H9 (cell line): ENCODE results near the gene NT5C1B. TPM values are rescaled to one million over a fixed set of nuclear protein-coding genes. Genes with fewer than 3 reads are reported as not detected.

ENCODE experiments used
- DNase-seq: peaks from one replicate; pipeline ENCODE4 v3.0.0-alpha.2; 2017
- H2AFZ ChIP-seq: one replicate; pipeline ENCODE4 v1.6.1; 2013; ENCODE audit warnings: mild to moderate bottlenecking, low read length, control low read depth, moderate library complexity
- H2AK5ac ChIP-seq: 2 replicates; pipeline ENCODE4 v1.6.1; 2013; ENCODE audit warnings: low read length, control low read depth, mixed read lengths; ENCODE audit not compliant: insufficient read length
- H2BK120ac ChIP-seq: one replicate; pipeline ENCODE4 v1.6.1; 2013; ENCODE audit warnings: low read depth, mild to moderate bottlenecking, low read length, control low read depth, inconsistent platforms; ENCODE audit not compliant: poor library complexity, severe bottlenecking
- H2BK12ac ChIP-seq: 2 replicates; pipeline ENCODE4 v1.6.1; 2013; ENCODE audit warnings: low read length, control low read depth, mixed read lengths, low read depth; ENCODE audit not compliant: insufficient read length
- H2BK15ac ChIP-seq: 2 replicates; pipeline ENCODE4 v1.6.1; 2013; ENCODE audit warnings: low read depth, low read length, control low read depth
- H2BK20ac ChIP-seq: one replicate; pipeline ENCODE4 v1.6.1; 2013; ENCODE audit warnings: low read depth, mild to moderate bottlenecking, low read length, control low read depth, inconsistent platforms; ENCODE audit not compliant: poor library complexity, severe bottlenecking
- H2BK5ac ChIP-seq: 2 replicates; pipeline ENCODE4 v1.6.1; 2013; ENCODE audit warnings: low read length, control low read depth, mixed read lengths; ENCODE audit not compliant: insufficient read length
- H3K14ac ChIP-seq: 2 replicates; pipeline ENCODE4 v1.6.1; 2013; ENCODE audit warnings: low read length, control low read depth; ENCODE audit not compliant: insufficient read depth
- H3K18ac ChIP-seq: 2 replicates; pipeline ENCODE4 v1.6.1; 2013; ENCODE audit warnings: low read depth, mild to moderate bottlenecking, mixed read lengths, low read length, control low read depth; ENCODE audit not compliant: insufficient read length
- H3K23ac ChIP-seq: 2 replicates; pipeline ENCODE4 v1.6.1; 2013; ENCODE audit warnings: low read length, control low read depth, mixed read lengths, low read depth; ENCODE audit not compliant: insufficient read length
- H3K23me2 ChIP-seq: 2 replicates; pipeline ENCODE4 v1.6.1; 2013; ENCODE audit warnings: low read depth, mild to moderate bottlenecking, mixed read lengths, low read length, control low read depth; ENCODE audit not compliant: insufficient read length, poor library complexity, severe bottlenecking
- H3K27ac ChIP-seq: 2 replicates; pipeline ENCODE4 v1.5.1; 2013; ENCODE audit warnings: low read length, control low read depth, mixed read lengths, low read depth; ENCODE audit not compliant: insufficient read length
- H3K27me3 ChIP-seq: 2 replicates; pipeline ENCODE4 v1.6.1; 2013; ENCODE audit warnings: low read length, control low read depth, inconsistent platforms; ENCODE audit not compliant: insufficient read depth
- H3K4ac ChIP-seq: 2 replicates; pipeline ENCODE4 v1.6.1; 2013; ENCODE audit warnings: low read depth, mild to moderate bottlenecking, control low read depth, inconsistent platforms, low read length, moderate library complexity
- H3K4me1 ChIP-seq: 2 replicates; pipeline ENCODE4 v1.6.1; 2013; ENCODE audit warnings: low read length, control low read depth, inconsistent platforms; ENCODE audit not compliant: insufficient read depth
- H3K4me2 ChIP-seq: 2 replicates; pipeline ENCODE4 v1.6.1; 2013; ENCODE audit warnings: low read length, control low read depth, mixed read lengths; ENCODE audit not compliant: insufficient read length, insufficient read depth
- H3K56ac ChIP-seq: 2 replicates; pipeline ENCODE4 v1.6.1; 2013; ENCODE audit warnings: low read depth, mild to moderate bottlenecking, mixed read lengths, low read length, control low read depth; ENCODE audit not compliant: insufficient read length
- H3K79me1 ChIP-seq: 2 replicates; pipeline ENCODE4 v1.6.1; 2013; ENCODE audit warnings: low read depth, mild to moderate bottlenecking, moderate library complexity, low read length, control low read depth, inconsistent platforms; ENCODE audit not compliant: insufficient read depth, poor library complexity, severe bottlenecking
- H3K79me2 ChIP-seq: 2 replicates; pipeline ENCODE4 v1.6.1; 2013; ENCODE audit warnings: low read length, control low read depth, inconsistent platforms; ENCODE audit not compliant: insufficient read depth
- H3K9ac ChIP-seq: 2 replicates; pipeline ENCODE4 v1.6.1; 2013; ENCODE audit warnings: low read length, control low read depth, mixed read lengths; ENCODE audit not compliant: insufficient read length; ENCODE audit errors: extremely low read depth
- H3K9me3 ChIP-seq: one replicate; pipeline ENCODE4 v1.6.1; 2013; ENCODE audit warnings: low read depth, low read length, inconsistent platforms; ENCODE audit not compliant: control insufficient read depth
- H3T11ph ChIP-seq: one replicate; pipeline ENCODE4 v1.6.1; 2013; ENCODE audit warnings: mild to moderate bottlenecking, low read length, control low read depth, inconsistent platforms
- H4K20me1 ChIP-seq: one replicate; pipeline ENCODE4 v1.6.1; 2013; ENCODE audit not compliant: control insufficient read depth, insufficient read length, insufficient read depth
- H4K5ac ChIP-seq: 2 replicates; pipeline ENCODE4 v1.6.1; 2013; ENCODE audit warnings: low read depth, mild to moderate bottlenecking, mixed read lengths, low read length, control low read depth; ENCODE audit not compliant: insufficient read length
- H4K8ac ChIP-seq: replicated peaks from 2 replicates; pipeline ENCODE4 v1.6.1; 2013; ENCODE audit warnings: low read length, control low read depth, mixed read lengths, low read depth; ENCODE audit not compliant: insufficient read length
- H4K91ac ChIP-seq: 2 replicates; pipeline ENCODE4 v1.6.1; 2013; ENCODE audit warnings: low read depth, mild to moderate bottlenecking, moderate library complexity, mixed read lengths, low read length, control low read depth; ENCODE audit not compliant: insufficient read length
- H3K27ac Mint-ChIP-seq, 3 experiments: 2 replicates in 2 of 3; 3 replicates in 1 of 3; pipeline ENCODE4 v1.8.0; 2020 to 2021; ENCODE audit warnings: mixed read lengths in 3 of 3, mild to moderate bottlenecking in 1 of 3, moderate library complexity in 1 of 3
- H3K27me3 Mint-ChIP-seq: 2 replicates; pipeline ENCODE4 v1.8.0; 2021; ENCODE audit warnings: low read depth, mild to moderate bottlenecking, moderate library complexity, mixed read lengths
- H3K36me3 Mint-ChIP-seq, 3 experiments: 2 replicates in 2 of 3; 3 replicates in 1 of 3; pipeline ENCODE4 v1.8.0; 2020 to 2021; ENCODE audit warnings: low read depth in 3 of 3, mixed read lengths in 3 of 3; ENCODE audit not compliant: insufficient read depth in 1 of 3
- H3K4me1 Mint-ChIP-seq, 2 experiments: 2 replicates each; pipeline ENCODE4 v1.8.0; 2020; ENCODE audit warnings: mixed read lengths in 2 of 2
- H3K4me3 Mint-ChIP-seq, 2 experiments: 2 replicates in 1 of 2; 3 replicates in 1 of 2; pipeline ENCODE4 v1.8.0; 2020 to 2021; ENCODE audit warnings: mild to moderate bottlenecking in 2 of 2, mixed read lengths in 2 of 2, moderate library complexity in 1 of 2
- H3K9me3 Mint-ChIP-seq, 2 experiments: 2 replicates in 1 of 2; 3 replicates in 1 of 2; pipeline ENCODE4 v1.8.0; 2020; ENCODE audit warnings: mild to moderate bottlenecking in 2 of 2, mixed read lengths in 2 of 2, moderate library complexity in 1 of 2
- CTCF ChIP-seq: fragments of 200-600 bp; sonication (generic); conservative IDR thresholded peaks from 3 replicates; pipeline ENCODE4 v1.8.0; 2021; ENCODE audit warnings: antibody characterized with exemption, mild to moderate bottlenecking
- whole genome bisulfite sequencing: extraction: QIAGEN DNeasy Blood & Tissue Kit; methylation state at CpG from one replicate; pipeline ENCODE4 v1.1.7; 2013; ENCODE audit warnings: missing lambda C conversion rate, low lambda C conversion rate, mixed read lengths; ENCODE audit not compliant: insufficient read length; ENCODE audit errors: extremely low coverage; 5-methylcytosine and 5-hydroxymethylcytosine counted together
- total RNA-seq: library from RNA; stranded (reverse); gene quantifications from 2 replicates; pipeline ENCODE4 v1.2.1, GENCODE V29; 2021

The NT5C1B gene
- total RNA-seq, 1 experiment from 2014 or later: not detected

- H3K4me1 Mint-ChIP-seq: peaks cover 0 to 2% of the 10 kb centered on the region in 2 experiments; a peak in 2 of 4 replicates
These were observed 15.1 kb upstream of the NT5C1B start for GRCh38 chr2:18604531-18604885.

More at GRCh38 chr2:18604531-18604885, 15.1 kb upstream of the NT5C1B start:
- H3K79me2 ChIP-seq: no peaks in the 10 kb centered on the region
- H3K4me1 ChIP-seq: 0 out of 2 replicates have a peak, but pooled peaks cover 2% of the 10 kb centered on the region
- no peak overlapping the region for H3K4ac ChIP-seq
- H3K23me2 ChIP-seq: no peaks in the 10 kb centered on the region
- H2BK20ac ChIP-seq: no peak overlapping the region
- H3K4me2 ChIP-seq: no peak overlapping the region
- H3K9ac ChIP-seq: no peak overlapping the region
- H3K9me3 Mint-ChIP-seq: no peaks in the 10 kb centered on the region; a peak in 1 of 5 replicates
- no peak overlapping the region for H2BK5ac ChIP-seq
- H3K79me1 ChIP-seq: no peaks in the 10 kb centered on the region
- H3K27me3 Mint-ChIP-seq: no peaks in the 10 kb centered on the region
- no peak for TF ChIP-seq CTCF
- no peak overlapping the region for H2BK15ac ChIP-seq
- H3K4me3 Mint-ChIP-seq: no peak overlapping the region
- WGBS: no CpG with 5 or more reads among the region's 2 CpGs
- H3K14ac ChIP-seq: no peak overlapping the region
- H3K36me3 Mint-ChIP-seq: no peaks in the 10 kb centered on the region
- no peak overlapping the region for H3K27ac Mint-ChIP-seq
- no peak overlapping the region for H2BK120ac ChIP-seq
- no peak overlapping the region for H4K5ac ChIP-seq
- H2AFZ ChIP-seq: no peak overlapping the region
- no peaks in the 10 kb centered on the region for H3K9me3 ChIP-seq
- no peak overlapping the region for H3K56ac ChIP-seq
- no peaks in the 10 kb centered on the region for H4K20me1 ChIP-seq
- H3K23ac ChIP-seq: no peak overlapping the region
- no peak overlapping the region for H3T11ph ChIP-seq
- no peak overlapping the region for H2AK5ac ChIP-seq
- H3K18ac ChIP-seq: no peak overlapping the region
- no peak overlapping the region for H3K27ac ChIP-seq
- no peak overlapping the region for H4K8ac ChIP-seq
- H4K91ac ChIP-seq: no peak overlapping the region
- H2BK12ac ChIP-seq: no peak overlapping the region
- DNase-seq: no peak
- H3K27me3 ChIP-seq: no peaks in the 10 kb centered on the region
